H7 (cell line): Measurements from ENCODE around the gene NUP85. TPM values are rescaled to one million over a fixed set of nuclear protein-coding genes. Genes with fewer than 3 reads are reported as not detected.
"Not testable (repeated sequence)": the region's sequence is repeated elsewhere in the genome, so short reads cannot be mapped to it uniquely, and the experiment has no call there.

ENCODE experiments used
- DNase-seq: peaks from one replicate; pipeline ENCODE4 v3.0.0; 2012
- H3K27me3 ChIP-seq: 2 replicates; pipeline ENCODE4 v1.6.0; 2011; ENCODE audit warnings: mild to moderate bottlenecking, low read length; ENCODE audit not compliant: control insufficient read depth, insufficient read depth
- H3K36me3 ChIP-seq: replicated peaks from 2 replicates; pipeline ENCODE4 v1.5.1; 2011; ENCODE audit warnings: low read length; ENCODE audit not compliant: control insufficient read depth, insufficient read depth
- H3K4me3 ChIP-seq: 2 replicates; pipeline ENCODE4 v1.5.1; 2011; ENCODE audit warnings: low read depth, mild to moderate bottlenecking, control low read depth, low read length, moderate library complexity; ENCODE audit not compliant: insufficient read depth
- total RNA-seq: library from RNA; depleted of rRNA; stranded (reverse); fragments of >200 nt; shearing (Covaris generic); gene quantifications from 2 replicates; pipeline ENCODE4 v1.2.3, GENCODE V29; 2014; rRNA removed

NUP85 gene
- total RNA-seq = 61.7 and 62.8 TPM in 2 replicates

DNA sequence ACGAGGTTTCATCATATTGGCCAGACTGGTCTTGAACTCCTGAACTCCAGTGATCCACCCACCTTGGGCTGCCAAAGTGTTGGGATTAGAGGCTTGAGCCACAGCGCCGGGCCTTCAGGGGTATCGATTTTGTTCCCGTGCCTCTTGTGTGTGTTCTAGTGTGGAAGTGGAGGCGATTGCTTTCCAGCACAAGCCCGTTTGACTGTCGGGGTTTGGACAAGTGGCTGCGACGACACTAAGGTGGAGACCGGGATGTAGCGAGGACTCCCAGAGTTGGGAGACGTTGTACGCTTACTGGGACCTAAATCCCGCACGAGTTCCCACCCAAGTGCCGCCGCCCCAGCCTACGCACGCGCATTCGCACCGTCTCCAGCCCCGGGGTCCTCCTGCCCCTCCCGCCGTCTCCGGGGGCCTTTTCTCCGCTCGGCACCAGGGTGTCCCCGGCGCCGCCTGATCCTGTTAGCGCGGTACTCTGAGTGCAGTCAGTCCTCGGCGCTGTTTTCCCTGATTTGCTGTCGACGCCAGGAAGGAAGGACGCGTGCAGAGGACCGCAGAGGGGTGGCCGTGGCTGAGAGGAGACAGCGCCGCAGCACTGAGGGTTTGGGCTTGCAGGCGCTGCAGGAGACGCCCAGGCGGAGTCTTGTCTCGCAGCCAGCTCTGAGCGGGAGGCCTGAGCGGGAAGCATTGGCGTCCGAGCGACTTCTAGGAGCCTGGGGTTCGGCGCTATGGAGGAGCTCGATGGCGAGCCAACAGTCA, at the start of gene NUP85:
Gene NUP85, plus strand, starts transcription at position 643 of the 756 bp plus-strand sequence. Its CDS starts 83 bp downstream, at position 726.
- Histone ChIP-seq H3K36me3 (peaks cover 5% of the 10 kb centered on the region), H3K4me3 (peak within 1 kb of the TSS; percentile 100), H3K27me3 (no peaks in the 10 kb centered on the region)
- peak; percentile 100 for DNase-seq

GRCh38 chr17:75158480-75158879, 47.0 kb upstream of the NUP85 start:
- not testable (repeated sequence) for H3K36me3 ChIP-seq, H3K4me3 ChIP-seq, H3K27me3 ChIP-seq, DNase-seq

GRCh38 chr17:75159196-75160031, 46.1 kb upstream of the NUP85 start:
- DNase-seq = no peak
- H3K36me3 ChIP-seq = no peaks in the 10 kb centered on the region
- H3K4me3 ChIP-seq = no peak overlapping the region
- no peaks in the 10 kb centered on the region for H3K27me3 ChIP-seq

DNA sequence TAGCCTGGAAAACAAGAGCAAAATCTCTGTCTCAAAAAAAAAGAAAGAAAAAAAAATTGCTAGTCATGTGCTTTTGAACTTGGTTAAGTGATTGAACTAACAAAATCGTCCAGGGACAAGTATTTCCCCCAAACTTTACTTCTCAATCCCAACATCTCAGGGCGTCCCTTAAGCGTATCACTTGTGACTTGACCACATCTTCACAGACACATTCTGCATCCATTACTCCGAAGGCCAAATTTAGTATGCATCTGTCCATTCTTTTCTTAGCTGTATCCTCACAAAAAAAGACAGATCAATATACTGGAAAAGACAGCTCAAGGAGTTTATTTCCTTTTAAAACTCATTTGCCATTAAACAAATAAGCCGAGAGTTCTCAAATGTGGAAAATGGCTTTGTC, 45.3 kb upstream of the NUP85 start:
- Histone ChIP-seq H3K27me3 (no peaks in the 10 kb centered on the region), H3K36me3 (no peaks in the 10 kb centered on the region), H3K4me3 (no peak overlapping the region)
- DNase-seq = no peak

GRCh38 chr17:75163074-75163473, 42.4 kb upstream of the NUP85 start:
- no peaks in the 10 kb centered on the region for H3K27me3 ChIP-seq
- H3K4me3 ChIP-seq = no peak overlapping the region
- peaks cover 4% of the 10 kb centered on the region for H3K36me3 ChIP-seq
- no peak for DNase-seq

DNA sequence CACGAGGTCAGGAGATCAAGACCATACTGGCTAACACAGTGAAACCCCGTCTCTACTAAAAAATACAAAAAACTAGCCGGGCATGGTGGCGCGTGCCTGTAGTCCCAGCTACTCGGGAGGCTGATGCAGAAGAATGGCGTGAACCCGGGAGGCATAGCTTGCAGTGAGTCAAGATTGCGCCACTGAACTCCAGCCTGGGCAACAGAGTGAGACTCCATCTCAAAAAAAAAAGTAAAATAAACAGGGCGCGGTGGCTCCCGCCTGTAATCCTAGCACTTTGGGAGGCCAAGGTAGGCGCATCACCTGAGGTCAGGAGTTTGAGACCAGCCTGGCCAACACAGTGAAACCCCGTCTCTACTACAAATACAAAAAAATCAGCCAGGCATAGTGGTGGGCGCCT, 40.9 kb upstream of the NUP85 start:
- not testable (repeated sequence) for H3K36me3 ChIP-seq, DNase-seq, H3K27me3 ChIP-seq, H3K4me3 ChIP-seq

- Histone ChIP-seq H3K27me3 (no peaks in the 10 kb centered on the region), H3K36me3 (peaks cover 17% of the 10 kb centered on the region), H3K4me3 (no peak overlapping the region)
- no peak for DNase-seq
Measured at GRCh38 chr17:75168998-75169397, 36.5 kb upstream of the NUP85 start.

GRCh38 chr17:75173526-75173925, 32.0 kb upstream of the NUP85 start:
- Histone ChIP-seq H3K4me3 (no peak overlapping the region), H3K27me3 (no peaks in the 10 kb centered on the region), H3K36me3 (peaks cover 23% of the 10 kb centered on the region)
- DNase-seq = no peak

GRCh38 chr17:75174996-75175395, 30.5 kb upstream of the NUP85 start:
- H3K4me3 ChIP-seq = no peak overlapping the region
- H3K36me3 ChIP-seq = peaks cover 25% of the 10 kb centered on the region

GRCh38 chr17:75176625-75177024, 28.9 kb upstream of the NUP85 start:
- Histone ChIP-seq H3K36me3 (peaks cover 29% of the 10 kb centered on the region), H3K27me3 (no peaks in the 10 kb centered on the region), H3K4me3 (no peak overlapping the region)
- no peak for DNase-seq

More at GRCh38 chr17:75174996-75175395, 30.5 kb upstream of the NUP85 start:
- H3K27me3 ChIP-seq = no peaks in the 10 kb centered on the region
- DNase-seq = no peak

GRCh38 chr17:75178453-75178852, 27.0 kb upstream of the NUP85 start:
- DNase-seq = no peak
- no peaks in the 10 kb centered on the region for H3K27me3 ChIP-seq
- no peak overlapping the region for H3K4me3 ChIP-seq
- H3K36me3 ChIP-seq = peaks cover 24% of the 10 kb centered on the region

GRCh38 chr17:75181110-75181509, 24.4 kb upstream of the NUP85 start:
- Histone ChIP-seq H3K4me3 (peak overlapping the region; percentile 96), H3K27me3 (no peaks in the 10 kb centered on the region), H3K36me3 (peaks cover 10% of the 10 kb centered on the region)
- DNase-seq = peak; percentile 4

DNA sequence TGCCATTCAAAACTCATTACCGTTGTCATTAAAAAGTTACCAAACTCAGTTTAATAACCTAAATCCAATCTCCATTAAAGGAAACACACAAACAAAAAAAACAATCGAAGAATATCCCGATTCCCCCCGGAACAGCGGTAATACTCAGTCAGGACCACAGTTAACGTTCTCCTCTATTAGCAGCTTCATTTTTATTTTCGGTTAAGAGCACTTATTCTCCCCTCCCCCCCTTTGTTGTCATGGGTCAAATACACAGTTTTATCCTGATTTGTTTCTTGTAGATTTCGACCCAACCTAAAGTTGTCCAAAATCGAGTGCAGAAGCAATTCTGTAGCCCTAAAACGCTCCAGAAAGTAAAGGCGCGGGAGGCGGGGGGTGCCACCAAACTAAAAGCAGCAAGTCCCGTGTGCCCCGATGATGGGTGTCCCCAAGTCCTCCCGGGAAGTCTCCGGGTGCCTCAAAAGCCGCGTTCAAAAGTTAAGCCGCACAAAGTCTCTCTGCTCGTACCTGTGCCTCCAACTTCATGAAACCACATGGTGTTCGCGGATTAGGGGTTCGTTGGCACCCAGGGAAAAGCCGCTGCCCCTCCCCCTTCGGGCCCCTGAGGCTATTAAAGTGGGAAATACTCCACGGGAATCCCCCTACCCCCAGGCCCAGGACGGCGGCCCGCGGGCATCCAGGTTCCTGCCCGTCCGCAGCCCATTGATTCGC, 23.7 kb upstream of the NUP85 start:
- H3K36me3 ChIP-seq = peaks cover 9% of the 10 kb centered on the region
- H3K4me3 ChIP-seq = peak overlapping the region; percentile 96
- no peaks in the 10 kb centered on the region for H3K27me3 ChIP-seq
- peak; percentile 31 for DNase-seq

- no peak for DNase-seq
Measured at GRCh38 chr17:75182319-75182568, 23.2 kb upstream of the NUP85 start.

More at GRCh38 chr17:75182319-75182568, 23.2 kb upstream of the NUP85 start:
- peak overlapping the region; percentile 96 for H3K4me3 ChIP-seq
- H3K27me3 ChIP-seq = no peaks in the 10 kb centered on the region
- H3K36me3 ChIP-seq = peaks cover 9% of the 10 kb centered on the region
